Gastrocnemius medialis (tissue), 4 donors: ENCODE data around the gene RAPGEF1. TPM values are rescaled to one million over a fixed set of nuclear protein-coding genes. Genes with fewer than 3 reads are reported as not detected.
A peak's percentile ranks its signal among the peaks of the same experiment; 100 is the strongest.

Experiments used
- ATAC-seq, 2 donors: fragments of 150-250 bp; one replicate each; pipeline ENCODE4 v1.9.1; 2016
- DNase-seq, 2 donors: peaks; one replicate each; pipeline ENCODE4 v3.0.0-alpha.2; 2019
- H3K27ac ChIP-seq, 4 donors: fragments of 200-600 bp; sonication (generic); 1 replicate in 1 of 4; 2 replicates in 3 of 4; pipeline ENCODE4 v1.5.1; 2016 to 2018; ENCODE audit warnings: mild to moderate bottlenecking in 2 of 4, moderate library complexity in 1 of 4
- H3K27me3 ChIP-seq, 3 donors: fragments of 200-600 bp; sonication (generic) in 2 of 3; 1 replicate in 1 of 3; 2 replicates in 2 of 3; pipeline versions ENCODE4 v1.5.1 to v1.6.0; 2016 to 2019; ENCODE audit warnings: mild to moderate bottlenecking in 1 of 3, moderate library complexity in 1 of 3
- H3K36me3 ChIP-seq, 2 donors: fragments of 200-600 bp; sonication (generic) in 1 of 2; one replicate each; pipeline ENCODE4 v1.5.1; 2017 to 2018
- H3K4me1 ChIP-seq, 2 donors: fragments of 200-600 bp; sonication (generic) in 1 of 2; one replicate each; pipeline ENCODE4 v1.5.1; 2016 to 2017; ENCODE audit warnings: mild to moderate bottlenecking in 2 of 2
- H3K4me3 ChIP-seq, 4 donors: fragments of 200-600 bp; sonication (generic) in 3 of 4; 1 replicate in 1 of 4; 2 replicates in 3 of 4; pipeline ENCODE4 v1.5.1; 2016 to 2019; ENCODE audit warnings: mild to moderate bottlenecking in 2 of 4
- H3K9me3 ChIP-seq, 3 donors: fragments of 200-600 bp; sonication (generic) in 2 of 3; 1 replicate in 1 of 3; 2 replicates in 2 of 3; pipeline ENCODE4 v1.5.1; 2016 to 2019
- CTCF ChIP-seq, 5 experiments: fragments of 450-650 bp in 3 of 5; fragments of 200-600 bp in 2 of 5; sonication (generic) in 2 of 5; IDR thresholded peaks in 4 of 5; conservative IDR thresholded peaks in 1 of 5; 1 replicate in 4 of 5; 2 replicates in 1 of 5; pipeline ENCODE4 v1.5.1; 2016 to 2019; ENCODE audit warnings: antibody characterized with exemption in 5 of 5, mild to moderate bottlenecking in 3 of 5, moderate library complexity in 3 of 5
- POLR2A ChIP-seq, 2 donors: fragments of 450-650 bp; IDR thresholded peaks; one replicate each; pipeline ENCODE4 v1.6.1; 2017; ENCODE audit warnings: antibody characterized with exemption in 2 of 2, mild to moderate bottlenecking in 2 of 2, moderate library complexity in 2 of 2
- in situ Hi-C, 4 donors: fragments of 200-750 bp; cut with MboI; loops; one replicate each; pipeline versions ENCODE4 v1.15.0 to v1.8.0; 2017; ENCODE audit warnings: low sequenced_read_pairs in 4 of 4
- intact Hi-C: fragments of 100-400 bp; cut with DNase I; formaldehyde crosslinking; loops from one replicate; pipeline ENCODE4 v1.15.1; 2023; ENCODE audit warnings: low total_unique reads
- total RNA-seq, 4 donors: library from RNA; depleted of rRNA; stranded (reverse); fragments of >200 nt; gene quantifications; one replicate each; pipeline versions ENCODE4 v1.1.0 to v1.2.3, GENCODE V29; 2016

Gene RAPGEF1
- total RNA-seq, 4 donors from 2014 or later: 123 to 296 (median 217) TPM

- peak; percentile 13 to 19 for ATAC-seq
- intact Hi-C loops (loop anchor here (1.0 kb wide), 1 partner anchor 18 kb away; no protein-coding TSS in a partner anchor), in situ Hi-C loops (no loop called here)
- DNase-seq: no peak
- H3K27ac ChIP-seq: peak overlapping the region; percentile 87 to 91 (median 89)
- peaks cover 0 to 18% of the 10 kb centered on the region in 2 donors for H3K36me3 ChIP-seq
- H3K27me3 ChIP-seq: no peaks in the 10 kb centered on the region
- H3K9me3 ChIP-seq: no peaks in the 10 kb centered on the region
- no peak overlapping the region for H3K4me3 ChIP-seq
- TF ChIP-seq POLR2A (IDR thresholded peaks at IDR 0.05) (no peak), CTCF (IDR thresholded peaks at IDR 0.05 in 4 of 5, conservative IDR thresholded peaks at IDR 0.05 in 1 of 5) (no peak)
- peaks cover 36 to 56% of the 10 kb centered on the region in 2 donors for H3K4me1 ChIP-seq
Measured at GRCh38 chr9:131609099-131609830, 130.6 kb downstream of the RAPGEF1 start.

DNA sequence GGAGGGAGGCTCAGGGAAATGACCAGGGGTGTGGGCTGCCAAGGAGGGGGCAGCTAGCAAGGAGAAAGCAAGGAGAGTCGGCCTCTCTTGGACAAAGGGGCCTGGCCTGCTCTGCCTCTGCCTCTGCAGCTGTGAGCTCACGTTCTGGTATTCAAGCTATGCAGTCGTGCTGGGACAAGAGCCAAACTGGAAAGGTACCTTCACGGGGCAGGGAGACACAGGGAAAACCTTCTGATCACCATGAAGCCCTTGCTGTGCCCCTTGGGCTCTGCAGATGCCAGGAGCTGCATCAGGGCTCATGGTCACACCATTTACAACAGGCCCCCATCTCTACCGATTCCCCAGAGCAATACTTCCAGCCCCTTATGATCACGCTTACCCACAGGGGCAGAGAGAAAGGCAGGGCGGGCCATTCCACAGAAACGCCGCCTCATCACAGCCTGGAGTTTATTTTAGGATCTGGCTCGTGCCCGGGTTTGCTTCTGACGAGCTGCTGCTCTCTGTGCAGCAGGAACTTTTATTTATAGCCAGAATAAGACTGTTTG lies 131.3 kb downstream of the RAPGEF1 start:
- peak; percentile 79 to 93 for DNase-seq
- ATAC-seq: peak; percentile 88 to 92
- peak overlapping the region in 2 of 4 donors; percentile 2 to 16 for H3K4me3 ChIP-seq
- peaks cover 36 to 56% of the 10 kb centered on the region in 2 donors for H3K4me1 ChIP-seq
- in situ Hi-C loops (no loop called here), intact Hi-C loops (loop anchor here (1.0 kb wide), 1 partner anchor 19 kb away; no protein-coding TSS in a partner anchor)
- TF ChIP-seq CTCF (IDR thresholded peaks at IDR 0.05 in 4 of 5, conservative IDR thresholded peaks at IDR 0.05 in 1 of 5): no peak
- peak in 1 of 2 donors; percentile 9 for TF ChIP-seq POLR2A (IDR thresholded peaks at IDR 0.05)
- H3K27me3 ChIP-seq: no peaks in the 10 kb centered on the region
- no peaks in the 10 kb centered on the region for H3K9me3 ChIP-seq
- H3K36me3 ChIP-seq: peaks cover 0 to 21% of the 10 kb centered on the region in 2 donors
- H3K27ac ChIP-seq: peak overlapping the region; percentile 87 to 91 (median 89)

GRCh38 chr9:131607591-131607990 lies 132.3 kb downstream of the RAPGEF1 start:
- TF ChIP-seq CTCF (IDR thresholded peaks at IDR 0.05 in 4 of 5, conservative IDR thresholded peaks at IDR 0.05 in 1 of 5) (no peak), POLR2A (IDR thresholded peaks at IDR 0.05) (no peak)
- no peak for DNase-seq
- Histone ChIP-seq H3K27ac (peak overlapping the region; percentile 87 to 91 (median 89)), H3K4me1 (peaks cover 36 to 55% of the 10 kb centered on the region in 2 donors), H3K4me3 (no peak overlapping the region), H3K27me3 (no peaks in the 10 kb centered on the region), H3K36me3 (peaks cover 0 to 30% of the 10 kb centered on the region in 2 donors), H3K9me3 (no peaks in the 10 kb centered on the region)
- ATAC-seq: no peak
- in situ Hi-C loops: no loop called here
- intact Hi-C loops: no loop called here

DNA sequence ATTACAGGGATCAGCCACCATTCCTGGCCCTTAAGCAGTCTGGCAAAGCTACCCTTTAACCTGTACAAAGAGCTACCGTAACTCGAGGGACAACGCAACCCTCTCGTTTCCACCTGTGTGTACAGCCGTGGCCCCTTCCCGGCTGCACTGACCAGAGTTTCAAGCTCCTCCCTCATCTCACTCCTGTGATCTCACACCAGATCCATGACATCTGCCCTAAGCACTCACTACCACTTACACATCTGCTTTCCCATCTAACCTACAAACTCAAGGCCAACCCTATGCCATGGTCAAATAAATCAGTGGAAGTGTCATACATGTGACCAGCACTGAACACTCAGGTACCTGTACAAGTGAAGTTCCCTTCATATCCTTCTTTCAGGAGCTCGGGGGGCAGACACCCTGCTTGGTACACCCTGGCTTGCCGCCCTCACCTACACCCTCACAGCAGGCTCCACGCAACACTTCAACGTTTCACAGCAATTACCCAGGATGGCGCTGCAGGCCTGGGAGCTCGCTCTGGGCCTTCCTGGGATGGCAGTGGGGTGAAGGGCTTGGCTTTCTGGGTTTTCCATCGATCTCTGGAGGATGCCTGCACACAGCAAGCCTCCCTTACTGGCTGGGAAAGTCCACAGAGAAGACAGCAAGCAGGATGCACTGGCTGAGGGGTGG lies 132.8 kb downstream of the RAPGEF1 start:
- intact Hi-C loops: no loop called here
- DNase-seq (no peak), ATAC-seq (no peak)
- in situ Hi-C loops: no loop called here
- H3K4me1 ChIP-seq: peaks cover 36 to 49% of the 10 kb centered on the region in 2 donors
- no peak for TF ChIP-seq POLR2A (IDR thresholded peaks at IDR 0.05)
- no peak for TF ChIP-seq CTCF (IDR thresholded peaks at IDR 0.05 in 4 of 5, conservative IDR thresholded peaks at IDR 0.05 in 1 of 5)
- peaks cover 0 to 36% of the 10 kb centered on the region in 2 donors for H3K36me3 ChIP-seq
- no peaks in the 10 kb centered on the region for H3K27me3 ChIP-seq
- no peak overlapping the region for H3K4me3 ChIP-seq
- H3K27ac ChIP-seq: peak overlapping the region in 3 of 4 donors; percentile 87 to 91 (median 90)
- H3K9me3 ChIP-seq: no peaks in the 10 kb centered on the region
